Right lobe of liver (tissue), 6 donors: ENCODE data around the gene CNTNAP5. TPM values are rescaled to one million over a fixed set of nuclear protein-coding genes. Genes with fewer than 3 reads are reported as not detected.
"Not testable (repeated sequence)": the region's sequence is repeated elsewhere in the genome, so short reads cannot be mapped to it uniquely, and the experiment has no call there.

ENCODE experiments used
- ATAC-seq, 4 donors: fragments of 200-7000 bp; cut with Tn5 transposase; one replicate each; pipeline ENCODE4 v1.9.1; 2020; ENCODE audit warnings: mild to moderate bottlenecking in 4 of 4, moderate library complexity in 4 of 4
- DNase-seq, 3 donors: peaks; one replicate each; pipeline ENCODE4 v3.0.0-alpha.2; 2020
- H3K27ac ChIP-seq, 3 donors: fragments of 200-600 bp; one replicate each; pipeline ENCODE4 v1.8.0; 2022
- H3K27me3 ChIP-seq, 2 donors: fragments of 200-600 bp; one replicate each; pipeline ENCODE4 v1.8.0; 2022
- H3K36me3 ChIP-seq, 4 donors: fragments of 200-600 bp; sonication (generic) in 1 of 4; one replicate each; pipeline versions ENCODE4 v1.5.1 to v1.8.0; 2017 to 2022; ENCODE audit warnings: control low read depth in 1 of 4
- H3K4me1 ChIP-seq, 4 donors: fragments of 200-600 bp; sonication (generic) in 1 of 4; one replicate each; pipeline versions ENCODE4 v1.5.1 to v1.8.0; 2017 to 2022; ENCODE audit warnings: control low read depth in 1 of 4
- H3K4me3 ChIP-seq, 3 donors: fragments of 200-600 bp; one replicate each; pipeline ENCODE4 v1.8.0; 2022
- H3K9me3 ChIP-seq, 4 donors: fragments of 200-600 bp; sonication (generic) in 1 of 4; one replicate each; pipeline versions ENCODE4 v1.5.1 to v1.8.0; 2017 to 2022; ENCODE audit warnings: control low read depth in 1 of 4
- POLR2A ChIP-seq: fragments of 450-650 bp; IDR thresholded peaks from one replicate; pipeline ENCODE4 v1.6.1; 2017; ENCODE audit warnings: antibody characterized with exemption, mild to moderate bottlenecking
- WGBS: methylation state at CpG from one replicate; pipeline ENCODE4 v1.1.6; 2018; ENCODE audit warnings: low coverage, low lambda C conversion rate; ENCODE audit not compliant: insufficient coverage; ENCODE audit errors: missing lambda C conversion rate; 5-methylcytosine and 5-hydroxymethylcytosine counted together
- intact Hi-C, 2 donors: fragments of 100-400 bp; cut with DNase I; formaldehyde crosslinking; loops; one replicate each; pipeline versions ENCODE4 v1.11.2 to v1.14.1; 2022
- total RNA-seq, 6 experiments: library from RNA; depleted of rRNA in 2 of 6; stranded (reverse); fragments of >200 nt in 2 of 6; fragmentation: NEBNext Ultra II Directional in 3 of 6; extraction: Animal tissue kit (Norgen Biotek cat#: 25700) in 3 of 6; gene quantifications; one replicate each; pipeline versions ENCODE4 v1.1.0 to v1.2.4, GENCODE V29; 2016 to 2023
- TF ChIP-seq, protein P1 (sequence below), 4 donors: fragments of 200-600 bp in 3 of 4; fragments of 450-650 bp in 1 of 4; IDR thresholded peaks; one replicate each; pipeline versions ENCODE4 v1.5.1 to v1.8.0; 2016 to 2022; ENCODE audit warnings: antibody characterized with exemption in 4 of 4, mild to moderate bottlenecking in 2 of 4
- donor health status: DM: no; HTN: yes; CAD: no.
- donor health status: DM: no; HTN: no; CAD: no.
- donor health status: DM: no; HTN: no; CAD: no.
- donor health status: DM: no; HTN: yes; CAD: no.
- donor health status: DM: no; HTN: yes; CAD: no.

Gene CNTNAP5
- total RNA-seq, 6 experiments from 2014 or later = not detected

DNA sequence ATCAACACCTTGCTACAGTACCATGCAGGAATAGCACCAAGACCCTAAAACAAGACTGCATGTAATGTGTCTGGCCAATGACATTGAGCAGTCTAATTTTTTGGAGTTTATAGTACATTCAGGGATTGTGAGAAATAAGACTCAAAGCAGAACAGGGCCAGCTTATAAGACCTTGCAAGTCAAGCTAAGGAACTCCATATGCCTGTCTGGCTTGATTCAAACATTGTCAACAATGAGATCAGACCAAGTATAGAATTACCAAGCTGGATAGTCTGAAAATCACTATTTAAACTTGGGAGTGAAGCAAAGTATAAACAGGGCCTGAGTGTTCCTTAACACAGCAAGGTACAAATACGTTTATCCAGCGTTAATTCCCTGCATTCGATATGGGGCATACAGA lies 370.9 kb downstream of the CNTNAP5 start:
- WGBS = 79% methylated on average over 3 of the region's 3 CpGs
- TF ChIP-seq, protein P1, sequence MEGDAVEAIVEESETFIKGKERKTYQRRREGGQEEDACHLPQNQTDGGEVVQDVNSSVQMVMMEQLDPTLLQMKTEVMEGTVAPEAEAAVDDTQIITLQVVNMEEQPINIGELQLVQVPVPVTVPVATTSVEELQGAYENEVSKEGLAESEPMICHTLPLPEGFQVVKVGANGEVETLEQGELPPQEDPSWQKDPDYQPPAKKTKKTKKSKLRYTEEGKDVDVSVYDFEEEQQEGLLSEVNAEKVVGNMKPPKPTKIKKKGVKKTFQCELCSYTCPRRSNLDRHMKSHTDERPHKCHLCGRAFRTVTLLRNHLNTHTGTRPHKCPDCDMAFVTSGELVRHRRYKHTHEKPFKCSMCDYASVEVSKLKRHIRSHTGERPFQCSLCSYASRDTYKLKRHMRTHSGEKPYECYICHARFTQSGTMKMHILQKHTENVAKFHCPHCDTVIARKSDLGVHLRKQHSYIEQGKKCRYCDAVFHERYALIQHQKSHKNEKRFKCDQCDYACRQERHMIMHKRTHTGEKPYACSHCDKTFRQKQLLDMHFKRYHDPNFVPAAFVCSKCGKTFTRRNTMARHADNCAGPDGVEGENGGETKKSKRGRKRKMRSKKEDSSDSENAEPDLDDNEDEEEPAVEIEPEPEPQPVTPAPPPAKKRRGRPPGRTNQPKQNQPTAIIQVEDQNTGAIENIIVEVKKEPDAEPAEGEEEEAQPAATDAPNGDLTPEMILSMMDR (IDR thresholded peaks at IDR 0.05) = no peak
- no peak for TF ChIP-seq POLR2A
- no peaks in the 10 kb centered on the region for H3K9me3 ChIP-seq

DNA sequence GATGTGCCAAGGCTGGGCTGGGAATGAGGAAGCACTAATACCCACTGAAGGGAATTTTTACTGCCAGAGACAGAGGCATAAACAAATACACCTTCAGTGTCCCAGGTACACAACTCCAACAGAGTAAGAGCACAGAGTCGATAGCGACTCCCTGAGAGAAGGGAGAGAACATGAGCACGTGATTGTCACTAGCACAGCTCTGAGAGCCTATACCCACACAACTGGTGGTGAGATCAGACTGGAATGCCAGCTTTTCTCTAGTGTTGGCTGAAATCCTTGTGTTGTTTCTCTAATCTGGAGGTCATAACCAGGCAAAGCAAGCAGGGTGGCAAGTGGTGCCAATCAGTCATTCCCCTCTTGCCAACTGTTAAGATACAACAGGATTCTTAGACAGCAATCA lies 377.2 kb downstream of the CNTNAP5 start:
- Histone ChIP-seq H3K4me3 (no peak overlapping the region), H3K36me3 (no peaks in the 10 kb centered on the region), H3K9me3 (no peaks in the 10 kb centered on the region), H3K27me3 (no peaks in the 10 kb centered on the region), H3K4me1 (no peaks in the 10 kb centered on the region), H3K27ac (no peak overlapping the region)
- no peak for ATAC-seq
- intact Hi-C loops = no loop called here
- no peak for DNase-seq
- no peak for TF ChIP-seq POLR2A
- TF ChIP-seq, protein P1 (IDR thresholded peaks at IDR 0.05) = no peak
- 53% methylated on average over 3 of the region's 3 CpGs for WGBS

More for the DNA sequence above, 370.9 kb downstream of the CNTNAP5 start:
- DNase-seq = no peak
- Histone ChIP-seq H3K4me3 (no peak overlapping the region), H3K36me3 (no peaks in the 10 kb centered on the region), H3K27me3 (no peaks in the 10 kb centered on the region), H3K27ac (no peak overlapping the region), H3K4me1 (no peaks in the 10 kb centered on the region)
- intact Hi-C loops = no loop called here
- no peak for ATAC-seq

DNA sequence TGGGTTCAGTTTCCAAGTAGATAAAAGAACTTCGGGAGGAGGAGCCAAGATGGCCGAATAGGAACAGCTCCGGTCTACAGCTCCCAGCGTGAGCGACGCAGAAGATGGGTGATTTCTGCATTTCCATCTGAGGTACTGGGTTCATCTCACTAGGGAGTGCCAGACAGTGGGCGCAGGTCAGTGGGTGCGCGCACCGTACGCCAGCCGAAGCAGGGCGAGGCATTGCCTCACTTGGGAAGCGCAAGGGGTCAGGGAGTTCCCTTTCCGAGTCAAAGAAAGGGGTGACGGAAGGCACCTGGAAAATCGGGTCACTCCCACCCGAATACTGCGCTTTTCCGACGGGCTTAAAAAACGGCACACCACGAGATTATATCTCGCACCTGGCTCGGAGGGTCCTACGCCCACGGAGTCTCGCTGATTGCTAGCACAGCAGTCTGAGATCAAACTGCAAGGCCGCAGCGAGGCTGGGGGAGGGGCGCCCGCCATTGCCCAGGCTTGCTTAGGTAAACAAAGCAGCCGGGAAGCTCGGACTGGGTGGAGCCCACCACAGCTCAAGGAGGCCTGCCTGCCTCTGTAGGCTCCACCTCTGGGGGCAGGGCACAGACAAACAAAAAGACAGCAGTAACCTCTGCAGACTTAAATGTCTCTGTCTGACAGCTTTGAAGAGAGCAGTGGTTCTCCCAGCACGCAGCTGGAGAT lies 382.9 kb downstream of the CNTNAP5 start:
- H3K9me3 ChIP-seq, intact Hi-C loops, H3K36me3 ChIP-seq, H3K27me3 ChIP-seq, H3K27ac ChIP-seq, H3K4me3 ChIP-seq, DNase-seq, ATAC-seq, H3K4me1 ChIP-seq: not testable (repeated sequence)
- 74% methylated on average over 7 of the region's 35 CpGs for WGBS

DNA sequence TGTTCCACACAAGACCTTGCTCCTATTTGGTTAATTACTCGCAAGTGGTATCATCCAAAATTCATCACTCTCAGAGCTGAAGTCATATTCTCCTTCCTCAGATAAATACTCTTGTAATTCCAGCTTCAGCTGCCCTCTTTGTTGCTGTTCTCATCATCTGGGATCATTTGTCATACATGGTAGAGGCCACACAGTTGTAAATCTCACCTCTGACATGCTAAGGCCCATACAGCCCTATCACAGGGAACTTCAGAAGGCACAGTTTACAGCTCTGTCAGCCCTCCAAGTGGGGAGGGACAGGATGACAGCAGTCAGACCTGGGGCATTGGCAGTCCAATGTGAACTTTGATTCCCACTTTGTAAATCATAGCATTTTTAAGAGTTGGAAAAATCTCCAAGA lies 399.0 kb downstream of the CNTNAP5 start:
- Histone ChIP-seq H3K9me3 (no peaks in the 10 kb centered on the region), H3K27ac (no peak overlapping the region), H3K4me3 (no peak overlapping the region), H3K36me3 (no peaks in the 10 kb centered on the region), H3K27me3 (no peaks in the 10 kb centered on the region), H3K4me1 (no peaks in the 10 kb centered on the region)
- ATAC-seq = no peak
- 75% methylated on average over 1 of the region's 1 CpG for WGBS
- intact Hi-C loops = no loop called here
- TF ChIP-seq, protein P1 (IDR thresholded peaks at IDR 0.05) = no peak
- TF ChIP-seq POLR2A = no peak
- DNase-seq = no peak

DNA sequence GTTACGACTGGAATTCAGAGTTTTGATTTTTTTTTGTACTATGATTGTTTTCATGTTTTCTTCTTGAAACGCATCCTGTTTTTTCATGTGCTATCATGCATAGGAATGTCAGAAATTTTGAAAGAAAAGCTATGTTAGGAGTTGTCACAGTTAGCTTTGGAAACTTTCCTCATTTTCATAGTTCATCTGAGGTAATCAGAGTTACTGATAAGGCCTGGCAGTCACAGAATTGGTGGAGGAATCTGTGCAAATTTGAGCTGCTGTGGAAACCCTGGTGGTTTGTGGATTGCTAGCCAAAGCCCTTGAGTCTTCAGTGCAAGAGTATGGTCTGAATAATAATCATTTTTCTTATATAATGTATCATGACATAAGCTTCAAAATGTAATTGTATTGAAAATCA lies 401.0 kb downstream of the CNTNAP5 start:
- H3K27ac ChIP-seq = no peak overlapping the region
- H3K36me3 ChIP-seq = no peaks in the 10 kb centered on the region
- no peak for ATAC-seq
- H3K4me1 ChIP-seq = no peaks in the 10 kb centered on the region
- intact Hi-C loops = no loop called here
- 66% methylated on average over 2 of the region's 2 CpGs for WGBS
- TF ChIP-seq POLR2A = no peak
- TF ChIP-seq, protein P1 (IDR thresholded peaks at IDR 0.05) = no peak
- no peak overlapping the region for H3K4me3 ChIP-seq
- no peak for DNase-seq
- H3K9me3 ChIP-seq = no peaks in the 10 kb centered on the region
- H3K27me3 ChIP-seq = no peaks in the 10 kb centered on the region
